Inflammatory macrophage treated with lipopolysaccharide for 1 hour (primary cell): ENCODE measurements around the gene NOC2L.

ENCODE experiments used
- DNase-seq, 2 donors: peaks; one replicate each; pipeline ENCODE4 v3.0.0-alpha.2; 2020 to 2022

The NOC2L gene

GRCh38 chr1:913491-914130 lies 45.4 kb downstream of the NOC2L start:
- no peak for DNase-seq

GRCh38 chr1:912740-913301 lies 46.2 kb downstream of the NOC2L start:
- DNase-seq = peak in 1 of 2 donors; percentile 23

GRCh38 chr1:911875-912739 lies 46.9 kb downstream of the NOC2L start:
- no peak for DNase-seq

- DNase-seq = no peak
These were observed 48.0 kb downstream of the NOC2L start for GRCh38 chr1:910881-911721.

GRCh38 chr1:910311-910880 lies 48.7 kb downstream of the NOC2L start:
- no peak for DNase-seq

- DNase-seq = no peak
These were observed 49.2 kb downstream of the NOC2L start for GRCh38 chr1:909861-910310.

GRCh38 chr1:908661-909060 lies 50.4 kb downstream of the NOC2L start:
- no peak for DNase-seq

- DNase-seq = no peak
These were observed 51.2 kb downstream of the NOC2L start for GRCh38 chr1:907611-908451.

GRCh38 chr1:906600-907420 lies 52.2 kb downstream of the NOC2L start:
- peak; percentile 77 to 82 for DNase-seq

GRCh38 chr1:905811-906599 lies 53.1 kb downstream of the NOC2L start:
- no peak for DNase-seq

GRCh38 chr1:905071-905749 lies 53.8 kb downstream of the NOC2L start:
- DNase-seq = peak; percentile 47 to 49

GRCh38 chr1:904310-904950 lies 54.6 kb downstream of the NOC2L start:
- peak; percentile 35 to 81 for DNase-seq

- DNase-seq = no peak
These were observed 55.3 kb downstream of the NOC2L start for GRCh38 chr1:903721-904271.

- no peak for DNase-seq
These were observed 55.8 kb downstream of the NOC2L start for GRCh38 chr1:903305-903704.

GRCh38 chr1:902802-903201 lies 56.3 kb downstream of the NOC2L start:
- no peak for DNase-seq

- DNase-seq = no peak
These were observed 57.8 kb downstream of the NOC2L start for GRCh38 chr1:901108-901859.

- DNase-seq = no peak
These were observed 59.3 kb downstream of the NOC2L start for GRCh38 chr1:899636-900317.
